CD4-positive, alpha-beta T cell treated with Interleukin-4 for 4 hours (primary cell): ENCODE data around the gene SRGAP3.

Experiments
- DNase-seq: peaks from one replicate; pipeline ENCODE4 v3.0.0-alpha.2; 2020

The SRGAP3 gene

GRCh38 chr3:9075762-9076161 lies 173.7 kb downstream of the SRGAP3 start:
- DNase-seq = no peak

GRCh38 chr3:9074079-9074478 lies 175.4 kb downstream of the SRGAP3 start:
- DNase-seq = no peak

- DNase-seq = no peak
These were observed 176.8 kb downstream of the SRGAP3 start for GRCh38 chr3:9072667-9073009.

GRCh38 chr3:9071936-9072666 lies 177.3 kb downstream of the SRGAP3 start:
- DNase-seq = no peak

GRCh38 chr3:9070961-9071360 lies 178.5 kb downstream of the SRGAP3 start:
- no peak for DNase-seq

GRCh38 chr3:9069971-9070370 lies 179.5 kb downstream of the SRGAP3 start:
- DNase-seq = no peak

DNA sequence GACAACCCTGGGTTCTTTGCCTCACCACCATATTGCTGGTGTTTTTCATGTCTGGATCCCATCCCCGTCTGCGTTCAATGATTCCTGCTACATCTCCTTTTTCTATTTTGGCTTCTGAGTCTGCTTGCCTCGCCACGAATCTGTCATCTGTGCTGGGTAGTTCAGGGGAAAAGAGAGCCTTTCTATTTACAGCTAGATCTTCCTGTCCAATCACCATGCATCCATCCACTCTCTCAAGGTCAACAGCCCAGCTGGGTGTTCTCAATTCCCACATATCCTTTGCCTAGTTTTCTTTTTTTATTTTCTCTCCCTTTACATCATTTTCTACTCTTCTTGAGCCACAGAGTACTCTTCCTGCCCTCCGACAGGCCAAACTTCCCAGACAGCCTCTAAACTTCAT lies 181.4 kb downstream of the SRGAP3 start:
- DNase-seq = no peak

GRCh38 chr3:9067352-9067975 lies 182.0 kb downstream of the SRGAP3 start:
- no peak for DNase-seq

GRCh38 chr3:9066775-9067174 lies 182.7 kb downstream of the SRGAP3 start:
- DNase-seq = no peak

GRCh38 chr3:9066141-9066540 lies 183.3 kb downstream of the SRGAP3 start:
- no peak for DNase-seq

GRCh38 chr3:9064850-9065249 lies 184.6 kb downstream of the SRGAP3 start:
- no peak for DNase-seq

DNA sequence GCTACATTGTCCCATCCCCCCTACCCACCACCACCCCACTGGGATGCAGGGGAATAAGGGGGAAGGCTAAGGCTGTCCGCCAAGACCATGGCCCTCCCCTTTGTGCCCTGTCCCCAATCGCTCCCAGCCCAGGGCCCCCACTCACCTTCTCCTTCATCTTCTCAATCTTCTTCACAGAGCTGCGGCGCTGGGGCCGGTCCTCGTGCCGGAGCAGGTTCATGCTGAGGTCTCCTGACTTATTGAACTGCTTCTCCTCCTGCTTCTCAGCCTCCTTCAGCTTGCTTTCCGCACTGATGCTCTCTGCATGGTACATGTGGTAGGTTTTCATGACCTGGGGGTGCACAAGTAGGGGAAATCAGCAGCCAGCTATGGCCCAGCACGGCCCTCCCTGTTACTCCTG lies 185.2 kb downstream of the SRGAP3 start:
- no peak for DNase-seq

GRCh38 chr3:9062570-9062969 lies 186.9 kb downstream of the SRGAP3 start:
- DNase-seq = no peak

GRCh38 chr3:9061634-9062033 lies 187.8 kb downstream of the SRGAP3 start:
- DNase-seq = no peak

DNA sequence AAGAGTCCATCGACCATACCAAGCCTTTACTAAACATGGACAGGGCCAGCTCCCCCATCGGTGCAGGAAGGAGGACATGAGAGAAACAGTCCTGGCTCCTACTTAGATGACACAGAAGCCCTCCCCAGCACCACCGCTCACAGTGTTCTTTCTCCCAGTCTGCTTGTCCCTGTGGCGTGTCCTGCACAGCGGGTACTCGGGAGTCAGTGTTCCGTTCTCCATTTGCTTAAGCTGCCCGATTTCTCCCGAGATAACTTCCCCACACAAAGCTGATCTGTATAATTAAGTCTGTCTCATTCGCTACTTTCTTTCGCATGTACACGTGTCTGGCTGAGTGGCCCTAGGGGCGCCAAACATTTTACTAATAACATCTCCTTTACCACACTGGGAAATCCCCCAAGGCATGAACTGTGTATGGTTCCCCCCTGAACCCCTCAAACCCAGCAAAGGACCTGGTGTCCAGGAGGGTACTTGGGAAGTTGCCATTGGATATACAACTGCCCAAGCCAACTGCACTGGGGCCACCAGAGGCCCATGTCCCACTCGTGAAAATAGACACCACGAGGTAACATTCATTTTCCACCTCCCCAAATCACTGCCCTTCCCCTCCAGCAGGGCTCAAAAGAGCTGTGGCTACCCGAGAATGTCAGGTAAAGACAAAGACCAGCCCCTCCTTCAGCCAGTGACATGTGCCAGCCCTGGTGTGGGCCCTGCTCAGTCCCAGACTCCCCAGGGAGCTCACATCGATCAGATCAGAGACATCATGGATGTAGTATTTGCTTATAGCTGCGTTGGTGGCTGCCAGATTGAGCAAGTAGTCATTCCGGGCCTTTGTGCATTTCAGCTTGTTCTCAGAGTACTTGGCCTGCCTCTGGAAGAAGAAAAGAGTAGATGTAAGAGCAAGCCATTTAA lies 189.7 kb downstream of the SRGAP3 start:
- DNase-seq = no peak

DNA sequence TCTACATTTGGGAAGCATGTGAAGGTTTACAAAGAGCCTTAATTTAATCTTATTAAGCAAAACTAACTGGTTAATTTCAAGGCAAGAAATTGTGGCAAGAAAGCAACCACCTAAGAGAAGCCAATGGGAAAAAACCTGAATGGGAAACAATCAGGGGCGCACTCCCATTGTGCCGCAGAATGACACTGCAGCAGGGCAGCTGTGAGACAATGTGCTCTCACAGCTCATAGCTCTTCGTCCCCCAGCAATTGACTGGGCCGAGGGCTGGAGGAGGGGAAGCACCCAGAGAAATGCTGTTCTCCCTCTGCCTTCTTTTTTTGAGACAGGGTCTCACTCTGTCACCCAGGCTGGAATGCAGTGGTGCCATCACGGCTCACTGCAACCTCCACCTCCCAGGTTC lies 192.9 kb downstream of the SRGAP3 start:
- no peak for DNase-seq

DNA sequence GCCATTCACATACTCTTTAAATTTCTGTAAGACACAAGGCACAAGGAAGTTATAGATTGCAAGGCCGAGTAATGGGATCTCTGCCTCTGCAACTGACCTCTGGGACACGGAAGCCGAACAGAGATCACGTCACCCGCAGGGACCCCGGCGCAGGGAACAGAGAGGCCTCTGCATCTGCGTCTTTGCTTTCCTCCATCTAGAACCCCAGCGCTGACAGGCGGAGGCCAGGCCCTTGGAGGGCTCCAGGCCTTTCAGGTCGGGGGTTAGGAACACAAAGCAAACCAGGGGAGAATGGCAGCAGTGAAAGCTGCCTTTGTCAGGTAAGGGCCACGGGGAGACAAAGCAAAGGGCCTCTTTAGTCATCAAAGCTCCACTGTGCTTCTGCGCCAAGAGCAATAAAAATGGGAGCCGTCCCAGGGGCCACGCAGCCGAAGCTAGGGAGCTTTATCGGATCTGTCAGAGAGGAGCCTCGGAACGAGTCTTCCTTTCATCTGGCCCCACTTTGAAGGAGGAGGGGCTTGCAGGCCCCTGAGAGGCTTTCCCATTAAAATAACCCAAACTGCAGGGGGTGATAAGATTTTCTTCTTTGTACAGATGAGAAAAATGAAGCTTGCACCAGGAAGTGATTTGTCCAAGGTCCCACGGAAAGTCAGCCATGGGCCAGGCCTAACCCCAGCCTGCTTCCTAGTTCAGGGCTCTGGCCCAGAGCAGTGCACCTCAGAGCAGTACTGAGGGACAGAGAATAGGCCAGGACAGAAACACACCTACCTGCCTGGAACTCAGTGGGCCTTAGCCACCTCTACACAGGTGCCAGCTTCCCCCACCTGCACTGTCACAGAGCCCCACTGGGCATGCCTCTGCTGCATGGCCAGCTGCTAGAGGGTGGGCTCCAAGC lies 201.7 kb downstream of the SRGAP3 start:
- no peak for DNase-seq

DNA sequence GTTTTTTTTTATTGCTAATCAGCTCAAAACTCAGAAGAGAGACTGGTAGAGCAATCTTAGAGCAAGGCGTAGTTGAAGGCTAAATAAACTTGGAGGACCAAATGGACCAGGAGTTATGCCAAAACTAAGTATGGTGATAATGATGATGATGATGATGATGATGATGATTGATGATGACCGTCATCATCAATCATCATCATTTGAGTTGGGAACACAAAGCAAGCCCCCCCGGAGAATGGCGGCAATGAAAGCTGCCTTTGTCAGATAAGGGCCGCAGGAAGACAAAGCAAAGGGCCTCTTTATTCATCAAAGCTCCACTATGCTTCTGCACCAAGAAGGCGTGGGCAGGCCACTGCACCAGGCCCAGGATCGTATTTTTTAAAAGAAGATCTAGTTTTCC lies 204.1 kb downstream of the SRGAP3 start:
- no peak for DNase-seq

- DNase-seq = no peak
These were observed 206.4 kb downstream of the SRGAP3 start for GRCh38 chr3:9043063-9043462.

DNA sequence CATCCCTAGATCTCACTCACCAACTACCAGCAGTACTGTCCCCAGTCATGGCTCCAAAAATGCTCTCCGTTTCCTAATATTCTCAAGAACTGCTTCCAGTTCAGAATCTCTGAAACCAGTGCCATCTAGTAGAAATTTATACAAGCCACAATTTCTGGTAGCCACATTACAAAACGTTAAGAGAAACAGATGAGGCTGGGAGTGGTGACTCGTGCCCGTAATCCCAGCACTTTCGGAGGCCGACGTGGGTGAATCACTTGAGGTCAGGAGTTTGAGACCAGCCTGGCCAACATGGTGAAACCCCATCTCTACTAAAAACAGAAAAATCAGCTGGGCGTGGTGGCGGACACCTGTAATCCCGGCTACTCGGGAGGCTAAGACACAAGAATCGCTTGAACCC lies 207.8 kb downstream of the SRGAP3 start:
- no peak for DNase-seq

DNA sequence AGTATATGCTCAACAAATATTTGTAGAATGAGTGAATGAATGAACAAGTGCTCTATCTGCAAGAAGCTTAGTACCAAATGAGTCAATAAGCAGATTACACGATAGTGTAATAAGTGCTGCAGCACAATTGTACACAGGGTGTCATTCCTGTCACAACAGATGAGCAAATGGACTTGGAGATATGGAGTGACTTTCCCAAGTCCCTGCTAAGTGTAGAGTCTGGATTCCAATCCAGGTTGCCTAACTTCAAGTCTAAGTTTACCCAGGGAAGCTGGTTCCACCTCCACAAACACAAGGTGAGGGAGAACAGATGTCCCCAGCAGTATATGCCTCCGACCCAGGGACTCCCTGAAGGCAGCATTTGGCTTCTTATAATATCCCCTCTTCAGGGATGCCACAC lies 208.4 kb downstream of the SRGAP3 start:
- DNase-seq = no peak

GRCh38 chr3:9037144-9037711 lies 212.2 kb downstream of the SRGAP3 start:
- no peak for DNase-seq
